NCI-H82 treated with DMSO at 0.1 percent for 48 hours (cell line): ENCODE measurements around the gene CCDC141.

Experiments
- DNase-seq: peaks from one replicate; lab custom pipeline; 2025; ENCODE audit not compliant: unreplicated experiment; lab: John Stamatoyannopoulos, UW

The CCDC141 gene

GRCh38 chr2:178830451-178830850 lies 219.5 kb downstream of the CCDC141 start:
- no peak for DNase-seq

GRCh38 chr2:178829981-178830380 lies 220.0 kb downstream of the CCDC141 start:
- no peak for DNase-seq

- no peak for DNase-seq
These were observed 220.5 kb downstream of the CCDC141 start for GRCh38 chr2:178829299-178829960.

- DNase-seq: no peak
These were observed 221.5 kb downstream of the CCDC141 start for GRCh38 chr2:178828486-178828881.

- no peak for DNase-seq
These were observed 222.0 kb downstream of the CCDC141 start for GRCh38 chr2:178827739-178828485.

GRCh38 chr2:178827111-178827510 lies 222.8 kb downstream of the CCDC141 start:
- DNase-seq: no peak

- DNase-seq: no peak
These were observed 224.8 kb downstream of the CCDC141 start for GRCh38 chr2:178825183-178825582.

GRCh38 chr2:178824181-178824580 lies 225.8 kb downstream of the CCDC141 start:
- DNase-seq: no peak

- no peak for DNase-seq
These were observed 229.9 kb downstream of the CCDC141 start for GRCh38 chr2:178819992-178820391.

GRCh38 chr2:178819147-178819875 lies 230.6 kb downstream of the CCDC141 start:
- DNase-seq: no peak

GRCh38 chr2:178811901-178812300 lies 238.0 kb downstream of the CCDC141 start:
- no peak for DNase-seq

- DNase-seq: no peak
These were observed 238.9 kb downstream of the CCDC141 start for GRCh38 chr2:178811045-178811444.

- no peak for DNase-seq
These were observed 239.5 kb downstream of the CCDC141 start for GRCh38 chr2:178810422-178810821.

GRCh38 chr2:178807227-178808008 lies 242.5 kb downstream of the CCDC141 start, which contains the start of gene TTN:
TTN (minus strand) TSS chr2:178807423; CDS start chr2:178804642, 2,781 bp downstream.
- DNase-seq: no peak

GRCh38 chr2:178806543-178806942 lies 243.4 kb downstream of the CCDC141 start:
- no peak for DNase-seq

GRCh38 chr2:178805457-178805856 lies 244.5 kb downstream of the CCDC141 start:
- no peak for DNase-seq

GRCh38 chr2:178804791-178805190 lies 245.1 kb downstream of the CCDC141 start:
- DNase-seq: no peak

- DNase-seq: no peak
These were observed 249.4 kb downstream of the CCDC141 start for GRCh38 chr2:178800510-178800909.

GRCh38 chr2:178799305-178799704 lies 250.6 kb downstream of the CCDC141 start:
- DNase-seq: no peak

GRCh38 chr2:178796079-178796677 lies 253.8 kb downstream of the CCDC141 start:
- DNase-seq: no peak

- no peak for DNase-seq
These were observed 262.0 kb downstream of the CCDC141 start for GRCh38 chr2:178787934-178788333.
